K562 (cell line): ENCODE data around the gene CUL1.

Experiments used
- ELF1 ChIP-seq: fragments of 200-800 bp; sonication (Bioruptor generic); IDR thresholded peaks from 2 replicates; pipeline ENCODE4 v1.6.1; 2016; ENCODE audit warnings: missing genetic modification characterization, missing compliant biosample characterization
- GATAD2A ChIP-seq: fragments of 450-650 bp; IDR thresholded peaks from 2 replicates; pipeline ENCODE4 v1.6.1; 2017
- YY1 ChIP-seq, 3 experiments: IDR thresholded peaks; 2 replicates each; pipeline ENCODE4 v1.6.1; 2011; ENCODE audit warnings: low read length in 2 of 3, mild to moderate bottlenecking in 2 of 3, moderate library complexity in 2 of 3, borderline replicate concordance in 1 of 3, control low read depth in 1 of 3, low read depth in 1 of 3; ENCODE audit not compliant: insufficient read depth in 3 of 3, insufficient replicate concordance in 2 of 3, control insufficient read depth in 1 of 3, insufficient read length in 1 of 3; ENCODE audit errors: extremely low read depth in 1 of 3
- TF ChIP-seq, protein P1 (sequence below), 2 experiments: fragments of 450-650 bp; formaldehyde crosslinking in 1 of 2; IDR thresholded peaks; 2 replicates each; pipeline versions ENCODE4 v1.4.0 to v1.6.1; 2014 to 2020; ENCODE audit warnings: mild to moderate bottlenecking in 2 of 2, borderline replicate concordance in 1 of 2, low read depth in 1 of 2

DNA sequence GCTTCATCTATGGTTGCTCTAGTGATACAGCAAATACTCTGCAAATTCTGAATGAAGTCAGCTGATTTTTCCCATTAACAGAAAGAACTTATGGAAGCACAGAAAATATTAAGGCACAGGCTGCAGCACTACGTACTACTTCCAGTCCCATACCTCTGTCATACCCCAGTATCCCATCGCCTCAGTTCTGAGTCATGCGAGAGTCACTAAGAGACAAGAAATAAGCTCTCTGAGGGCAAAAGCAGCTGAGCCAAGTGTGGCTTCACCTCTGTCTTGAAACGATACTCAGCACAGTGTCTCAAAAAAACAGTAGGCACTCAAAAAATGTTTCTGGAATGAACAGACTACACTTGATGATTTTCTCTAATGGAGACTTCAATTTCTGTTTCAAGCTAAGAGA lies 137.2 kb downstream of the CUL1 start:
- TF ChIP-seq YY1 (IDR thresholded peaks at IDR 0.05; ENCODE audit: borderline replicate concordance in 1 of 3, control insufficient read depth in 1 of 3, extremely low read depth in 1 of 3, insufficient read depth in 3 of 3, insufficient read length in 1 of 3, insufficient replicate concordance in 2 of 3, low read depth in 1 of 3, low read length in 2 of 3) (no peak), GATAD2A (no peak), ELF1 (tag) (no peak)
- TF ChIP-seq, protein P1, sequence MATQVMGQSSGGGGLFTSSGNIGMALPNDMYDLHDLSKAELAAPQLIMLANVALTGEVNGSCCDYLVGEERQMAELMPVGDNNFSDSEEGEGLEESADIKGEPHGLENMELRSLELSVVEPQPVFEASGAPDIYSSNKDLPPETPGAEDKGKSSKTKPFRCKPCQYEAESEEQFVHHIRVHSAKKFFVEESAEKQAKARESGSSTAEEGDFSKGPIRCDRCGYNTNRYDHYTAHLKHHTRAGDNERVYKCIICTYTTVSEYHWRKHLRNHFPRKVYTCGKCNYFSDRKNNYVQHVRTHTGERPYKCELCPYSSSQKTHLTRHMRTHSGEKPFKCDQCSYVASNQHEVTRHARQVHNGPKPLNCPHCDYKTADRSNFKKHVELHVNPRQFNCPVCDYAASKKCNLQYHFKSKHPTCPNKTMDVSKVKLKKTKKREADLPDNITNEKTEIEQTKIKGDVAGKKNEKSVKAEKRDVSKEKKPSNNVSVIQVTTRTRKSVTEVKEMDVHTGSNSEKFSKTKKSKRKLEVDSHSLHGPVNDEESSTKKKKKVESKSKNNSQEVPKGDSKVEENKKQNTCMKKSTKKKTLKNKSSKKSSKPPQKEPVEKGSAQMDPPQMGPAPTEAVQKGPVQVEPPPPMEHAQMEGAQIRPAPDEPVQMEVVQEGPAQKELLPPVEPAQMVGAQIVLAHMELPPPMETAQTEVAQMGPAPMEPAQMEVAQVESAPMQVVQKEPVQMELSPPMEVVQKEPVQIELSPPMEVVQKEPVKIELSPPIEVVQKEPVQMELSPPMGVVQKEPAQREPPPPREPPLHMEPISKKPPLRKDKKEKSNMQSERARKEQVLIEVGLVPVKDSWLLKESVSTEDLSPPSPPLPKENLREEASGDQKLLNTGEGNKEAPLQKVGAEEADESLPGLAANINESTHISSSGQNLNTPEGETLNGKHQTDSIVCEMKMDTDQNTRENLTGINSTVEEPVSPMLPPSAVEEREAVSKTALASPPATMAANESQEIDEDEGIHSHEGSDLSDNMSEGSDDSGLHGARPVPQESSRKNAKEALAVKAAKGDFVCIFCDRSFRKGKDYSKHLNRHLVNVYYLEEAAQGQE (IDR thresholded peaks at IDR 0.05; ENCODE audit: borderline replicate concordance), result no peak
- TF ChIP-seq, protein P1 (CRISPR knock-in tag; IDR thresholded peaks at IDR 0.05; ENCODE audit: low read depth), result no peak
